ENCODE data around the gene DIS3L2.

The DIS3L2 gene

GRCh38 chr2:231988179-231988866 lies 26.8 kb downstream of the DIS3L2 start:
- in situ Hi-C loops (cut with MboI; ENCODE audit: low pct_unique_long_range_greater_than_20kb, low sequenced_read_pairs, unreplicated experiment), result no loop called here
- DNase-seq (ENCODE audit: low spot score), result no peak
- TF ChIP-seq CTCF (IDR thresholded peaks at IDR 0.05; ENCODE audit: extremely low read depth, insufficient read depth, missing control alignments), result no peak

GRCh38 chr2:231991664-231992063 lies 30.2 kb downstream of the DIS3L2 start:
- no peak for DNase-seq (ENCODE audit: low spot score)
- in situ Hi-C loops (cut with MboI; ENCODE audit: low pct_unique_long_range_greater_than_20kb, low sequenced_read_pairs, unreplicated experiment), result no loop called here
- TF ChIP-seq CTCF (IDR thresholded peaks at IDR 0.05; ENCODE audit: extremely low read depth, insufficient read depth, missing control alignments), result no peak

DNA sequence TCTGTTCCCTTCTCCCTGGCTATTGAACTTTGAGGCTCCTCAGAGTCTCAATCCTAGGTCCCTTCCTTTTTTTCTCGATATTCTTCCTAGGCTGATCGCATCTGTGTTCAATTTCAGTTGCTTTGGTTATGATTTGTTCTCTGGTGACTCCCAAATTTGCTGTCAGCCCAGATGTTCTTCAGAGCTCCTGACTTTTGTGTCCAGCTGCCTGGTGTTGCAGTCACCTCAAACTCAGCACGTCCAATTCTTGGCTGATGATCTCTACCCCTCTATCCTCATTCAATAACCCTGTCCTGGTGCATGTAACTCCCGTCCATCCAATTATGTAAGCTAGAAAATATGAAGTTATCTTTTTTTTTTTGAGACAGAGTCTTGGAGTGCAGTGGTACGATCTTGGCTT lies 31.4 kb downstream of the DIS3L2 start:
- DNase-seq (ENCODE audit: low spot score), result no peak
- no peak for TF ChIP-seq CTCF (IDR thresholded peaks at IDR 0.05; ENCODE audit: extremely low read depth, insufficient read depth, missing control alignments)
- in situ Hi-C loops (cut with MboI; ENCODE audit: low pct_unique_long_range_greater_than_20kb, low sequenced_read_pairs, unreplicated experiment), result no loop called here

DNA sequence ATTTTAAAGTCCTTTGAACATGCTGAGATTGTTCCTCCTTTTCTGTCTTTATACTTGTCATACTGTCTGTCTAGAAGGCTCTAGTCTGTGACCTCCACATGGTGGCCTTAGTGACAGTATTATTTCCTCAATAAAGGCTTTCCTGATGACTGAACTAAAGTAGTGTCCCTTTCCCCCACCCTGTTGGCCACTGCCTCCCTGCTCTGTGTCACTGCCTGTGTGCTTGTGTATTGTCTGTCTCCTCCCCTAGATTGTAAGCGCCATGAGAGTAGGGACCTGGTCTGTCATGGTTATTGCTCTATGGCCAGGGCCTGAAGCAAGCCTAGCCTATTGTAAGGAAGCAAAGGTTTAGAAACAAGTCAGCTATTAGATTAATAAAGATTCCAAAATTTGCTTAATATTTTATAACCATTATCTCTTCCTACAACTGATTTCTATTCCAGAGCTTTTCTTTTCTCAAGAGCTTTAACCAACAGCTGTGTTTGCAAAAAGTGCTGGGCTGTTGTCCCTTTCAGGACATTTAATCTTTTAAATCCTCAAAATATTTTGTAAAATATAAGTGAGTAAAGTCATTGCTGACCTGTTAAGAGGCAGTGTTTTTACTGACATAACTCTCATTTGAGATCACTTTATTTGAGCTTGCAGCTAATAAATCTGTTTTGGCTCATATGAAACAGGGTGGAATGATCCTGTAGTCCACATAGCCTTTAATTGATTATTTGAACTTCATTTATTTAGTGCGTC lies 35.5 kb downstream of the DIS3L2 start:
- in situ Hi-C loops (cut with MboI; ENCODE audit: low pct_unique_long_range_greater_than_20kb, low sequenced_read_pairs, unreplicated experiment), result no loop called here
- DNase-seq (ENCODE audit: low spot score), result no peak
- TF ChIP-seq CTCF (IDR thresholded peaks at IDR 0.05; ENCODE audit: extremely low read depth, insufficient read depth, missing control alignments), result no peak

- in situ Hi-C loops (cut with MboI; ENCODE audit: low pct_unique_long_range_greater_than_20kb, low sequenced_read_pairs, unreplicated experiment), result no loop called here
Observed at GRCh38 chr2:231998046-231998445, 36.5 kb downstream of the DIS3L2 start.

DNA sequence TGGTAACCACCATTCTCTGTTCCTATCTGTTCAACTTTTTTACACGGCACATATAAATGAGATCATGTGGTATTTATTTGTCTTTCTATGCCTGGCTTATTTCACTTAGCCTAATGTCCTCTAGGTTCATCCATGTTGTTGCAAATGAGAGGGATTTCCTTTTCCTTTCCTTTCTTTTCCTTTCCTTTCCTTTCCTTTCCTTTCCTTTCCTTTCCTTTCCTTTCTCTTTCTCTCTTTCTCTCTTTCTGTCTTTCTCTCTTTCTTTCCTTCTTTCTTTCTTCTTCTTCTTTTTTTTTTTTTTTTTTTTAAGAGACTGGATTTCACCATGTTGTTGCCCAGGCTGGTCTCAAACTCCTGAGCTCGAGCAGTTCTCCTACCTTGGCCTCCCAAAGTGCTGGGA lies 38.9 kb downstream of the DIS3L2 start:
- TF ChIP-seq CTCF (IDR thresholded peaks at IDR 0.05; ENCODE audit: extremely low read depth, insufficient read depth, missing control alignments), result no peak
- in situ Hi-C loops (cut with MboI; ENCODE audit: low pct_unique_long_range_greater_than_20kb, low sequenced_read_pairs, unreplicated experiment), result no loop called here
- DNase-seq (ENCODE audit: low spot score), result no peak

More at GRCh38 chr2:231998046-231998445, 36.5 kb downstream of the DIS3L2 start:
- DNase-seq (ENCODE audit: low spot score), result no peak
- no peak for TF ChIP-seq CTCF (IDR thresholded peaks at IDR 0.05; ENCODE audit: extremely low read depth, insufficient read depth, missing control alignments)

Measured in GM13977 (cell line).